Activated CD8-positive, alpha-beta memory T cell treated with anti-CD3 and anti-CD28 coated beads for 4 hours (primary cell): Measurements from ENCODE around the gene HOXD12.

Experiments used
- DNase-seq, 2 donors: peaks; one replicate each; pipeline ENCODE4 v3.0.0-alpha.2; 2020; ENCODE audit warnings: low read depth in 2 of 2

The HOXD12 gene

GRCh38 chr2:176081376-176081836, 18.2 kb upstream of the HOXD12 start:
- DNase-seq = no peak

- DNase-seq = no peak
Measured at GRCh38 chr2:176081837-176082524, 17.6 kb upstream of the HOXD12 start.

GRCh38 chr2:176082525-176082823, 17.1 kb upstream of the HOXD12 start:
- no peak for DNase-seq

- DNase-seq = no peak
Measured at GRCh38 chr2:176082824-176083751, 16.5 kb upstream of the HOXD12 start.

- DNase-seq = no peak
Measured at GRCh38 chr2:176083796-176084261, 15.8 kb upstream of the HOXD12 start, which contains the start of gene EVX2. EVX2 (minus strand) TSS chr2:176083962; CDS start chr2:176083776, 186 bp downstream.

- DNase-seq = no peak
Measured at GRCh38 chr2:176084611-176085119, 14.9 kb upstream of the HOXD12 start.

- DNase-seq = no peak
Measured at GRCh38 chr2:176085120-176085788, 14.3 kb upstream of the HOXD12 start.

- DNase-seq = no peak
Measured at GRCh38 chr2:176085861-176086771, 13.5 kb upstream of the HOXD12 start.

- DNase-seq = no peak
Measured at GRCh38 chr2:176087330-176088047, 12.1 kb upstream of the HOXD12 start.

GRCh38 chr2:176088048-176088936, 11.3 kb upstream of the HOXD12 start:
- DNase-seq = no peak

GRCh38 chr2:176088937-176089842, 10.4 kb upstream of the HOXD12 start:
- DNase-seq = no peak

GRCh38 chr2:176089843-176090395, 9.7 kb upstream of the HOXD12 start:
- DNase-seq = no peak

- no peak for DNase-seq
Measured at GRCh38 chr2:176090862-176091261, 8.7 kb upstream of the HOXD12 start.

- DNase-seq = no peak
Measured at GRCh38 chr2:176091329-176092258, 8.0 kb upstream of the HOXD12 start.

- no peak for DNase-seq
Measured at GRCh38 chr2:176092270-176093144, 7.1 kb upstream of the HOXD12 start, which contains the start of gene HOXD13. HOXD13 (plus strand) TSS chr2:176092721; CDS start chr2:176092891, 170 bp downstream.
